Glomerular endothelial cell (primary cell): ENCODE measurements around the gene NOD1. TPM values are rescaled to one million over a fixed set of nuclear protein-coding genes. Genes with fewer than 3 reads are reported as not detected.
"Not testable (repeated sequence)": the region's sequence is repeated elsewhere in the genome, so short reads cannot be mapped to it uniquely, and the experiment has no call there.

Source experiments
- DNase-seq: peaks from one replicate; pipeline ENCODE4 v3.0.0-alpha.2; 2011; ENCODE audit warnings: low read depth, low spot score; ENCODE audit errors: extremely low read depth
- total RNA-seq: library from RNA; depleted of rRNA; stranded (reverse); fragments of >200 nt; gene quantifications from 2 replicates; pipeline ENCODE4 v1.2.3, GENCODE V29; 2015

The NOD1 gene
- total RNA-seq, 1 donor from 2014 or later: 41.0 TPM

DNA sequence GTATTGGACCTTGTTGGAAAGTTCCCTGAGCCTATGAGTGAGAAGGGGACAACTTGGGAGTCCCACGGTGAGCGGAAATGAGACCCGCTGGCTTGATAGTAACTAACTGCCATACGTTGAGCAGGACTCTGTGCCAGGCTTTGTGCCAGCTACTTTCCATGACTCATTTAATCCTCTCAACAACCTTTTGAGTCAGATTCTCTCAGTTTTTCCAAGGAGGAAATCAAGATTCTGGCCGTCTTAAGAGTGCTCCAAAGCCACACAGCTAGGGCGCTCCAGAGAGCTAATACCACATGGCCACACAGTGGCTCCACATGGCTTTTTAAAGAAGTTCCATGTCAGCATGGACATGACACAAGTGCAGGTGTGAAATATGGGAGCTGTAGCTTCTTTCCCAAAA is 55.7 kb downstream of the NOD1 start:
- DNase-seq: peak; percentile 14

DNA sequence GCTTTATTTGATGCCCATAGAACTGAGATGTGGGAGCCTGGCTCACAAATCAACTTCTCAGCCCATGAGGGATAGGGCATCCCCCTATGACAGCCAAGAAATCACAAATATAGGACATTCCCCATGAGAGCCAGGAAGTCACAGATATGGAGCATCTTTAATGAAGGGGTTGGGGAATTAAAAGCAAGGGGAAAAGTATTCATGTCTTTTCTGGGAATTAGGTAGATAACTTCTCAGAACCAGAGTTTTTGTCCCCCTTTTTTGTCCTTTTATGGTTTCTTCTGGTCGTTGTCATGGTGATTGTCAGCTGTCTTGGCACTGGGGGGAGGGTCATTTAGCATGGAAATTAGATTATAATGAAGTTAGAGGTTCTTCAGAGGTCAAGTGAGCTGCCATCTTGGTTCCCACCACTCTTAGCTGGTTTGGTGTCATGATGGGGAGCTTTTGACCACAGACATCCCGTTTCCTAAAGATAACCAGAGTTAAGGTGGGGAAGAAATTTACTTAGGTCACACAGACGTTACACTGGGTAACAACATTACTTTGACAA is 56.9 kb downstream of the NOD1 start:
- DNase-seq: no peak

DNA sequence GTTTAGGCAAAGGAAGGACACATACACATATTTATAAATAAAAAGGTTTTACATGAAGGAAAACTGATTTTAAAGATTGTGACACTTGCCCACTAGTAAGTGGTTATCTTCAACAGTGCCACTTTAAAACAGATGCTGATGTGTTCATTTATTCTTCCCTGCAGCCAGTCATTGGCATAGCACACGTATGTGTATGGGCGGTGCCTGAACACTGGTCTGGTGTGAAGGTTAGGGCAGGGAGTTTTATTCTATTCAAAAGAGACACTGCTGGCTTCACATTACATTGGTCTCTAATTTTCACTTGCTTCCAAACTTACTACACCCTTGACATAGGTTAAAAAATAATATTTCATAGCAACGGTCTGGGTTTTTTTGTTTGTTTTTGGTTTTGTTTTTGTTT is 57.9 kb downstream of the NOD1 start:
- no peak for DNase-seq

DNA sequence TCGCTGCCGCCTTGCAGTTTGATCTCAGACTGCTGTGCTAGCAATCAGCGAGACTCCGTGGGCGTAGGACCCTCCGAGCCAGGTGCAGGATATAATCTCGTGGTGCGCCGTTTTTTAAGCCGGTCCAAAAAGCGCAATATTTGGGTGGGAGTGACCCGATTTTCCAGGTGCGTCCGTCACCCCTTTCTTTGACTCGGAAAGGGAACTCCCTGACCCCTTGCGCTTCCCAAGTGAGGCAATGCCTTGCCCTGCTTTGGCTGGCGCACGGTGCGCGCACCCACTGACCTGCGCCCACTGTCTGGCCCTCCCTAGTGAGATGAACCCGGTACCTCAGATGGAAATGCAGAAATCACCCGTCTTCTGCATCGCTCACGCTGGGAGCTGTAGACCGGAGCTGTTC is 58.5 kb downstream of the NOD1 start:
- DNase-seq: not testable (repeated sequence)

DNA sequence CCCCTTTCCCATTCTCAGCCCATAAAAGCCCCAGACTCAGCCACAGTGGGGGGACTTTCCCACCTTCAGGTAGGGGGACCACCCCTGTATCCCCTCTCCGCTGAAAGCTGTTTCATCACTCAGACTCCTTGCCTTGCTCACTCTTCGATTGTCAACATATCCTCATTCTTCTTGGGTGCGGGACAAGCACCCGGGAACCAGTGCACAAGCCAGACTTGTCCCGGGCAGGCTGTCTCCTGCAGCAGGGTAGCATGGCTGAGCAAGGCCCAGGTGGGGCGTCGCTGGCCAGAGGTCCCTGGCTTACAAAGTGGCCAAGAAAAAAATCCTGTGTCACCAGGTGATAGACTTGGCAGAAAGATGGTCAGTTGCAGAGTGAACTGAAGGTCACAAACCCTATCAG is 64.7 kb downstream of the NOD1 start:
- DNase-seq: no peak

DNA sequence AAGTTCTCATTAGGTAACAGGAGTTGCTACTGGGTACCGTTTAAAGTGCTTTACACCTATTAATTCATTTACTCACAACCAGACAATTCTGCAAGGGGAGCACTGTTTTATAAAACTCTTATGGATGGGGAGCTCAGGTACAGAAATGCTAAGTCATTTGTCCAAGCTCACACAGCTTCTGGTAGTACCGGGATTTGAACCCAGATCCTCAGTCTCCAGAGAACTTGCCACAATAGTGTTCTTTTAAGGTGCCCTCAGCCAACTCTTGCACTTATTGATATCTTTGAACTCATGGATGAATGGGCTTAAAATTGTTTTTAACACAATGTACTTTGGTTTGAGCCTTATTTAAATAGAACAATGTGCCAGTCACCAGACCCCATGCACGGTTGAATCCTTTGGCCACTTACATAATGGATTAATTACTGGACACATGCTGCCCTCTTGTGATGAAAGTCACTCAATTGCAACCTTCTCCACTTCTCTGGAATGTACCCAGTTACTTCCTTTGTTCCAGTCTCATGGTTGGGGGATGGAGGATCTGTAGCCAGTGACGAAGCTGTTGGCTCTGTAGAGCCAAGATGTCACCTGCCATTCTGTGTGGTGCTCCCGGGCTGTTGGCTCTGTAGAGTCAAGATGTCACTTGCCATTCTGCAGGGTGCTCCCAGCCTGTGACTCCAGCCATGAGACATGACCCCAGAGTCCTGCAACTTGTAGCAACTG is 65.6 kb downstream of the NOD1 start:
- DNase-seq: peak; percentile 90

DNA sequence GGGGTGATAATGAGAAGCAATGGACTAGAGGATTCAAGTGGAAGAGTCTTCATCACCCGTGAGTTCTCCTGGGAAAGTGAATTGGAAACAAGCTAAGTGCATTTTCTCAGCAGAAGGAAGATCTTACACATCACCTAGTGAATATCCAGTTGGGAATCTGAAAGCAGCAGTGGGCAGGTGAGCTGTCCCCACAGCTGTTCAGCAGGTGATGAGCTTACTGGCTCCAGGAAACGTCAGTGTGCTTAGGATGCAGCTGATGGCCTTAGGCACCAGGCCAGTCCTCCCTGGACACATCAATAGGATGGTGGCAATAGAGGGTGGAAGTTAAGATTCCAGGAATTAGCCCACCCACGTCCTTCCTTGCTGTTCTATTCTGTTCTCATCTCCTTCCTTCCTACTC is 66.7 kb downstream of the NOD1 start:
- DNase-seq: no peak

DNA sequence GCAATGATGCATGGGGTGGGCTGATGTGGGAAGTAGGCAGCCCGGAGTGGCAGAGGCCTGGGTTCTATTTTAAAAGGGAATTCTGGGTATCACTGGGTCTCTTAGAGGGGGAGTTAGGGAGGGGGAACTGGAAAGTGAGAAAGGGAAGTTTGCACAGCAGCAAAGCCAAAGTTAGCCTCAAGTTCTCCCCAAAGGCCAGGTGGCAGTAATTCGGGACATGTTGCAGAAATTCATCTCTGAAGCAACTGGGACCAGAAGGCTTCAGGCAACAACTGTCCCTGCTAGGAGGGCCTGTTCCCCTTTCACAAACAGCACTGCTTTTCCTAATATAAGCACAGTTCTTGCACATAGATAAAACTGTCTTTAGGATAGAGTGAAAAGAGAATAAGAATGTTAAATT is 67.4 kb downstream of the NOD1 start:
- DNase-seq: no peak

DNA sequence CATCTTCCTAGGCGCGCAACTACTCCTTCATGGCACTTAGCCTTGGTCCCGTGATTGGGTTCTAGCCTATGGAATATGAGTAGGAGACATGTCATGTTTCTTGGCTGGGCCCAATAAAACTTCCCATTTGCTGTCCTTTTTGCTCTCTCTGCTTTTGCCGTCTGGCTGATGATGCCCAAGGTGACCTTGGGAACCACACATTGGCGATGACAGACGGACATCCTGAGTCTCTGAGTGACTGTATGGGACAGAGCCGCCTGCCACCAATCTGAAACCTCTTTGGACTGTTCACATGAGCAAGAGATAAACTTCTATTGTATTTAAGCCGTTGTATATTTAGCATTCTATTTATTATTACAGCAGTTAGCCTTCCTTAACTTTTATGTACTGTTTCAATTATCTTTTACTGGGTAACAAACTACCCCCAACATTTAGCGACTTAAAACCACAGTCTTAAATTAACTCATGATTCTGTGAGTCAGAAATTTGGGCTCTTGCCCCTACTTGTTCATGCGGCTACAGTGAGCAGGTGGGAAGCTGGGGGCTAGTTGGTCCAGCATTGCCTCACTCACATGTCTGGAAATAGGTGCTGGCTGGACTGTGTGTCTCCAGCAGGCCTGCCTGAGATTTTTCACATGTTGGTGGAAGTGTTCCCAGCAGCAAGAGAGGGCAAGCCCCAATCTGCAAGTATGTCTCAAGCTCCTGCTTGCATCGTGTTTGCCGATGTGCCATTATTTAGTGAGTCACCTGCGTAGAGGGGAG is 71.7 kb downstream of the NOD1 start:
- no peak for DNase-seq

DNA sequence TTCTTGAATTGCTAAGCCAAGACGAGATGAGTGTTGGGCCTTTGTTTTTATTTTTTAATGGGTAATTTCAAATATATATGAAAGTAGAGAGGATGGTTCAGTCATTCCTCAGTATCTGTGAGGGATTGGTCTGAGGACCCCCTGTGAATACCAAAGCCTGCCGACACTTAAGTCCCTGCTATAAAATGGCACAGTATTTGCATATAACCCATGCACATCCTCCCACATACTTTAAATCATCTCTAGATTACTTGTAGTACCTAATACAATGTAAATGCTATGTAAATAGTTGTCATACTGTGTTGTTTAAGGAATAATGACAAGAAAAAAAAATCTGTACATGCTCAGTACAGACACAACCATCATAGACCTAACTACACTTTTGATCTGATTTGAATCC is 73.4 kb downstream of the NOD1 start:
- no peak for DNase-seq

DNA sequence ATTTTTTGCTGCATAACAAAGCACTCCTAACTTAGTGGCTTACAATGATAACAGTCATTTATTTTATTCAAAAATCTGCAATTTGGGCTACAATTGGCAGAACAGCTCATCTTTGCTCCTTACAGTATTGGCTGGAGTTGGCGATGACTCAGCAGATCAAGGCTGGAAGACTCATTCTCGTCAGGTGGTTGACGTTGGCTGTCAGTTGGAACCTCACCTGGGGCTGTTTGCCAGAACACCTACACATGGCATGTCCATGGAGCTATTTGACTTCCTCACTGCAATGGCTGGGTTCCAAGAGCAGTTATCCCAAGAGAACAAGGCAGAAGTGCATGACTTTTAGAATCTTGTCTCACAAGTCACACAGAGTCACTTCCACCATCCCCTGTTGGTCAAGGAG is 75.1 kb downstream of the NOD1 start:
- DNase-seq: no peak

DNA sequence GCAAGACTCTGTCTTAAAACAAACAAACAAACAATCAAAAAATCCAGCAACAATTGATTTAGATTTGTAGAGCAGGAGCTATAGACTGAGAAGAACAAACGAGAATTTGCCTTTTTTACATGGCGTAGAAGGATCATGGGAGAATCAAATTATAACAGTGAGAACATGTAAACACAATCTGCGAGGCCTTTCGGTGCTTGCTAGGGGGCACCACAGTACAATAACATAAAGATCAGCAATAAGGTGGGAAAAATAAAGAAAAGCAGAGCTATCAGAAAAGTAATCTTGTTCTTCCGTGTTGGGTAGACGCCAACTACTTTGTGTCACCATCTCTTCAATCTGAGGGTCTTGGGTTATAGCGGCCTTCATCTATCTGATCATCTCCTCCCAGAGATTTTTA is 82.2 kb downstream of the NOD1 start:
- DNase-seq: no peak

DNA sequence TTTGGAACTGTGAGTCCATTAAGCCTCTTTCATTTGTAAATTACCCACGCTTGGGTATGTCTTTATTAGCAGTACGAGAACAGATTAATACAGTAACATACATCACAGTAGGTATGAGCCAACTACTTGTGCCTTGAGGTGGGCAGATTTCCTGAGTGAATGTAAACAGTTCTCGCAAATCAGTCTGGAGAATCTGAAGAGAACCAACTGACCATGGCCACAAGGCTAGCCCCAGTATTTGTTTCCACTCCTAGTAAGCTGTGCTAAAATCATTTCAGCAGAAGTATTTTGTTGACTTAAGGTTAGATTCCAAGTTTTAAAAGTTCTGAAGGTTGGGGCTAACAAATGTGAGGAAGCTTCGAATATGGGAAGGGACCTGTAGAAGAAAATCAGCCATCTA is 82.9 kb downstream of the NOD1 start:
- DNase-seq: no peak

DNA sequence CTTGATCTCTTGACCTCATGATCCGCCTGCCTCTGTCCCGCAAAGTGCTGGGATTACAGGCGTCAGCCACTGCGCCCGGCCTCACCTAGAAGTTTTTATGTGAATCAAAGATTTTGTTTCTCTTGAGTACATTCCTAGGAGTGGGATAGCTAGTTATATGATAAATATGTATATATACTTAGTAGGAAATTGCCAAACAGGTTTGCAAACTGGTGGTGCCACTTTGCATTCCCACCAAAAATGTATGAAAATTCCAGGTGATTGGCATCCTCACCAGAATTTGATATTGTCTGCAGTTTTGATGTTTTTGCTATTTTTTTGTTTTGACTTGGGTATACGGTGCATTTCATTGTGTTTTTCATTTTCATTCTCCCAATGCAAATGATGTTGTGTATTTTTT is 86.8 kb downstream of the NOD1 start:
- DNase-seq: no peak

DNA sequence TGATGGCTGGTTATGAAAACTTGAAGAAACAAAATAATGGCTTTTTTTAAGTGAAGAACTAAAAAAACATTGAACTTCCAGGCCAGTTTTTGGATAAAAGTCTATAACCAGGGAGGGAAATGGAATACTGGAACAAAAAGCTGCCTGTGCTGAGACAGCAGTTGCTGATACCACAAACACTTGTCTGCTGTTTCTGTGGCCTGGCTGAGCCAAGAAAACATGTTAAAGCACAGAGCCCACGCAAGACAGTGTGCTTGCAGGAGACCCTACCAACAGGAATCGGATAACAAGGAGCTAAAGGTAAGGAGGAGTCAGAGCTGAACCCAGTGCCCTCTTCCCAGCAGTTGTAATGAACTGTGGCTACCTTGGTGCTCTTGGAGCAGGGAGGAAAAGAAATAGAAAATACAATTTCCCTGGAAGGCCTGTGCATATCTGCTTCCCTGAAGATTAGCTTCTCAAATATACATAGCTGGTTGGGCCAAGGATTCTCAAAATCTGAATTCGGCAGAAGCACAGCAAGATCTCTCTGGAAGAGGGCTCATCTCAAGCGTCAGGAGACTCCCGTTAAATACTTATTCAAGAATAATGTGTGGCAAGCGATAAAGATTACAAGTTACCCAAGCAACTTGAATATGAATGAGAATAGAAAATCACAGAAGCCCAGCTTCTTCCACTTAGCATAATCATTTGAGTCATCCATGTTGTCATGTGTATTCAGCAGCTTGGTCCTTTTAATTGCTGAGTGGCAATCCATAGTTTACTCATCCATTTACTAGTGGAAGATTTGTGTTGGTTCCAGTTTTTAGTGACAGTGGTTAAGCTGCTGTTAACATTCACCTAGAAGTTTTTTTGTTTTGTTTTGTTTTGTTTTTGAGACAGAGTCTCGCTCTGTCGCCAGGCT is 87.6 kb downstream of the NOD1 start:
- DNase-seq: no peak

DNA sequence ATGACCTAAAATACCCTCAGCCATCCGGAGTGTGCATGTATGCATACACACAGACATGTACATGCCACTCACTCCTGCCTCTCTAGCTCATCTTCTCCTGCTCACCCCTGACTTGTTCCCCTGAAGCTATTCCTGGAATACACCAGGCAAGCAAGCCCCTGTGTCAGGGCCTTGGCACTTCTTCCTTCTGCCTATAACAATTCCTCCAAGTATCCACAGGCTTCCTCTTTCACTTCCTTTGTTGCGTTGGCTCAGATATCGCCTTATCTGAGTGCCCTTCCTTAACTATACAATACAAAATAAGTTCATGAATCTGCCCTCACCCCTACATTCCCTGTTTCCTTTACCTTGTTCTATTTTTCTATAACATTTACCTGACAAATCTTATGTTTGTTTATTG is 88.8 kb downstream of the NOD1 start:
- no peak for DNase-seq

DNA sequence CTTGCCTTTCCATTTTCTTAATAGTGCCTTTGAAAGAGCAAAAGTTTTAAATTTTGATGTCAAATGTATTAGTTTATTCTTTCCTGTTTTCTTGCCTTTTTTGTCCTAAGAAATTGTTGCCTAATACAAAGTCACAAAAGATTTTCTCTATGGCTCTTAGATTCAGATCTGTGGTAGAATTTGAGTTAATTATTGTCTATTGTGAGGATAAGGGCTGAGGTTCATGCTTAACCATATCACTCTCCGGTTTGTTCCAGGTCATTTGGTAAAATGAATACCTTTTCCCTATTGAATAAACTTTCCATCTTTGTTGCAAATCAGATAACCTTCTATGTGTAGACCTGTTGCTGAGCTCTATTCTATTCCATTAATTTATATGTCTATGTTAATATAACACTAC is 96.0 kb downstream of the NOD1 start:
- DNase-seq: no peak

DNA sequence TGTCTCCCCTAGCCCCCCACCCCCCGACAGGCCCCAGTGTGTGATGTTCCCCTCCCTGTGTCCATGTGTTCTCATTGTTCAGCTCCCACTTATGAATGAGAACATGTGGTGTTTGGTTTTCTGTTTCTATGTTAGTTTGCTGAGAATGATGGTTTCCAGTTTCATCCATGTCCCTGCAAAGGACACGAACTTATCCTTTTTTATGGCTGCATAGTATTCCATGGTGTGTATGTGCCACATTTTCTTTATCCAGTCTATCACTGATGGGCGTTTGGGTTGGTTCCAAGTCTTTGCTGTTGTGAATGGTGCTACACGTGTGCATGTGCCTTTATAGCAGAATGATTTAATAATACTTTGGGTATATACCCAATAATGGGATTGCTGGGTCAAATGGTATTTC is 97.8 kb downstream of the NOD1 start:
- DNase-seq: not testable (repeated sequence)

DNA sequence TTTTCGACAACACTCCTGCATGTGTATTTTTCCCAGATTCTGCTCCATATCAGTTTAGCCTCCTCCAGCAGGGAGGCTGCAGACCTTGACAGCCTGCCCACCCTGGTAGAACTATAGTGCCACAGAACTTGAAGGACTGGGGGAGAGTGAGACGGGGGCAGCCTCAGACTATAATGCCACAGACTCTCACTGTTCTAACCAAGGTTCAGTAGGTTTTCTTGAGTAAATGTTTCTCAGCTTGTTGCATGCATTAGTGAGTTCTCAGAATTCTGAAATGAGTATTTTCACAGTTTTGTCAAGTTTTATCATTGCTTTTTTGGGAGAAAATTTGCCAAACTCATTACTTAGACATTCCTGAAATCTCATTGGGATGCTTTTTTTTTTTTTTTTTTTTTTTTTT is 98.3 kb downstream of the NOD1 start:
- DNase-seq: no peak

DNA sequence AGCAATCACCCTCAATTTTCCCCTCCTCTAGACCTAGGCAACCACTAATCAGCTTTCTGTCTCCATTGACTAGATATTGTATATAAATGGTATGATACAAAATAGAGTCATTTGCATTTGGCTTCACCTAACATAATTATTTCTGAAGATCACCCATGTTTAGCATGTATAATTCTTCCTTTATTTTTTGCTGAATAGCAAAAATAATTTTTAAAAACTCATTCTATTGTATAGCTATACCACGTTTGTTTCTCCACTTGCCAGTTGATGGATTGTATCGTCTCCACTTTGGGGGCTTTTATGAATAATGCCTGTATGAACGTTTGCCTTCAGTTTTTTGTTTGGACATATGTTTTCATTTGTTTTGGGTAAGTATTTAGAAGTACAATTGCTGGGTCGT is 98.8 kb downstream of the NOD1 start:
- DNase-seq: no peak

DNA sequence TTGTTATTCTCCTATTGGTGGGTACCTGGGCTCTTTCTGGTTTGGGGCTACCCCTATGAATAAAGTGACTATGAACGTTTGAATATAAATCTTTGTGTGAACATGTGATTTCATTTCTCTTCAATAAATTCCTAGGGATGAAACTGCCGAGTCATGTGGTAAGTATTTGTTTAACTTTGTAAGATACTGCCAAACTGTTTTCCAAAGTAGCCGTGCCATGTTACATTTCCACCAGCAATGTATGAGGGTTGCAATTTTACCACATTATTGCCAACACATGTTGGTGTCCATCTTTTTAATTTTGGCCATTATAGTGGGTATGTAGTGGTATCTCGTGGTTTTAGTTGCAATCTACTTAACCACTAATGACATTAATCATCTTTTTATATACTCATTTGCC is 99.5 kb downstream of the NOD1 start:
- no peak for DNase-seq
